Neural cell (in vitro differentiated cells): ENCODE results near the gene PLXNA2. TPM values are rescaled to one million over a fixed set of nuclear protein-coding genes. Genes with fewer than 3 reads are reported as not detected.

Source experiments
- H2AFZ ChIP-seq: fragments of 200-600, 300-800 bp; sonication (generic), shearing (Covaris generic); 2 replicates; pipeline ENCODE4 v1.6.0; 2014; ENCODE audit warnings: low read depth, mild to moderate bottlenecking, antibody characterized with exemption, low read length, moderate library complexity
- H3F3A ChIP-seq: fragments of 200-600 bp; shearing (Covaris generic); 2 replicates; pipeline ENCODE4 v1.6.1; 2016; ENCODE audit warnings: mild to moderate bottlenecking, moderate library complexity, mixed read lengths, antibody characterized with exemption, low read length; ENCODE audit not compliant: insufficient read depth, poor library complexity, severe bottlenecking
- H3K27ac ChIP-seq: fragments of 200-600, 300-800 bp; sonication (generic), shearing (Covaris generic); 2 replicates; pipeline ENCODE4 v1.5.1; 2014; ENCODE audit warnings: mild to moderate bottlenecking, low read length, moderate library complexity
- H3K27me3 ChIP-seq: fragments of 300-800, 200-600 bp; sonication (generic), shearing (Covaris generic); 2 replicates; pipeline ENCODE4 v1.6.0; 2014; ENCODE audit warnings: mild to moderate bottlenecking, low read depth, low read length, moderate library complexity; ENCODE audit not compliant: insufficient read depth
- H3K36me3 ChIP-seq: fragments of 300-800, 200-600 bp; sonication (generic), shearing (Covaris generic); 2 replicates; pipeline ENCODE4 v1.5.1; 2014; ENCODE audit warnings: mild to moderate bottlenecking, antibody characterized with exemption, low read length, moderate library complexity; ENCODE audit not compliant: insufficient read depth
- H3K4me2 ChIP-seq: fragments of 300-800, 200-600 bp; sonication (generic), shearing (Covaris generic); 2 replicates; pipeline ENCODE4 v1.6.0; 2014; ENCODE audit warnings: mild to moderate bottlenecking, low read length
- H3K4me3 ChIP-seq: fragments of 300-800, 200-600 bp; sonication (generic), shearing (Covaris generic); 2 replicates; pipeline ENCODE4 v1.5.1; 2014; ENCODE audit warnings: mild to moderate bottlenecking, low read length, moderate library complexity
- H3K79me2 ChIP-seq: fragments of 200-600 bp; shearing (Covaris generic); replicated peaks from 2 replicates; pipeline ENCODE4 v1.6.0; 2014; ENCODE audit warnings: mild to moderate bottlenecking, low read length, moderate library complexity; ENCODE audit not compliant: insufficient read depth
- H3K9ac ChIP-seq: fragments of 300-800, 200-600 bp; sonication (generic), shearing (Covaris generic); 2 replicates; pipeline ENCODE4 v1.6.1; 2016; ENCODE audit warnings: mild to moderate bottlenecking, low read length, mixed read lengths
- H3K9me2 ChIP-seq: fragments of 200-600 bp; shearing (Covaris generic); 2 replicates; pipeline ENCODE4 v1.6.1; 2016; ENCODE audit warnings: mild to moderate bottlenecking, low read length, mixed read lengths; ENCODE audit not compliant: insufficient read depth
- H3K9me3 ChIP-seq: fragments of 200-600, 300-800 bp; sonication (generic), shearing (Covaris generic); 2 replicates; pipeline ENCODE4 v1.6.1; 2016; ENCODE audit warnings: mild to moderate bottlenecking, mixed run types, low read length, moderate library complexity, mixed read lengths
- H4K20me1 ChIP-seq: fragments of 200-600 bp; shearing (Covaris generic); 2 replicates; pipeline ENCODE4 v1.6.1; 2016; ENCODE audit warnings: mild to moderate bottlenecking, mixed run types; ENCODE audit not compliant: insufficient read depth
- EP300 ChIP-seq: fragments of 450-650 bp; conservative IDR thresholded peaks from 2 replicates; pipeline ENCODE4 v1.6.1; 2014; ENCODE audit warnings: antibody characterized with exemption, mild to moderate bottlenecking, moderate library complexity; ENCODE audit not compliant: poor library complexity, severe bottlenecking
- EZH2 ChIP-seq: fragments of 200-600, 300-800 bp; shearing (Covaris generic), sonication (generic); IDR thresholded peaks from 2 replicates; pipeline ENCODE4 v1.6.1; 2014; ENCODE audit warnings: antibody characterized with exemption, low read length, borderline replicate concordance, mild to moderate bottlenecking; ENCODE audit not compliant: insufficient read depth, poor library complexity, severe bottlenecking
- MXI1 ChIP-seq: fragments of 450-650 bp; conservative IDR thresholded peaks from 2 replicates; pipeline ENCODE4 v1.6.1; 2014; ENCODE audit warnings: antibody characterized with exemption, mild to moderate bottlenecking; ENCODE audit not compliant: poor library complexity, severe bottlenecking
- POLR2AphosphoS5 ChIP-seq: IDR thresholded peaks from 2 replicates; pipeline ENCODE4 v1.6.1; 2012
- RAD21 ChIP-seq: fragments of 450-650 bp; conservative IDR thresholded peaks from 2 replicates; pipeline ENCODE4 v1.6.1; 2014; ENCODE audit warnings: antibody characterized with exemption, mild to moderate bottlenecking, moderate library complexity
- SMC3 ChIP-seq: fragments of 450-650 bp; conservative IDR thresholded peaks from 2 replicates; pipeline ENCODE4 v1.6.1; 2014; ENCODE audit warnings: antibody characterized with exemption, mild to moderate bottlenecking, moderate library complexity; ENCODE audit not compliant: poor library complexity
- TAF1 ChIP-seq: IDR thresholded peaks from 2 replicates; pipeline ENCODE4 v1.6.1; 2012; ENCODE audit warnings: low read depth
- polyA plus RNA-seq: library from polyadenylated mRNA; depleted of rRNA; stranded (reverse); fragments of >200 nt; gene quantifications from 2 replicates; pipeline ENCODE4 v1.2.3, GENCODE V29; 2014
- TF ChIP-seq, protein P1 (sequence below): fragments of 450-650 bp; IDR thresholded peaks from 2 replicates; pipeline ENCODE4 v1.5.1; 2014; ENCODE audit warnings: antibody characterized with exemption, mild to moderate bottlenecking, moderate library complexity; ENCODE audit not compliant: poor library complexity, severe bottlenecking
- TF ChIP-seq, protein P2 (sequence below): IDR thresholded peaks from 2 replicates; pipeline ENCODE4 v1.6.1; 2012; ENCODE audit warnings: borderline replicate concordance

Gene PLXNA2
- polyA plus RNA-seq, 1 donor from 2014 or later = 30.6 TPM

DNA sequence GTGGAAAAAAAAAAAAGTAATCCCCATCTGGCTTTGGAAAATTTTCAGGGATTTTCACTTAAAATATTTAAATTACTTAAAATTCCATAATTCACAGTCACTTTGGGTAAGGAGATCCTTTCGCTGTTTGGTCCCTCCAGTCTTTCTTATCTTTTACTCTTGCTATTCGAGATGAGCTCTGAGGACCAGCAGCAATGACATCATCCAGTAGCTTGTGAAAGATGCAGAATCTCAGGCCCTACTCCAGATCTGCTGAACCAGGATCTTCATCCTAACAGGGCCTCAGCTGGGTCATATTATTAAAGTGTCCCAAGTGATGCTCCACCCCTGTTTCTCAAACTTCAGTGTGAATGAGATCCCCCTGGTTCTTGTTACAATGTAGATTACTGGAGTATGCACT, 46.9 kb upstream of the PLXNA2 start:
- Histone ChIP-seq H3K4me2 (no peak overlapping the region), H3K4me3 (no peak overlapping the region), H3K9me3 (no peaks in the 10 kb centered on the region), H3F3A (no peaks in the 10 kb centered on the region), H3K9me2 (no peaks in the 10 kb centered on the region), H3K36me3 (no peaks in the 10 kb centered on the region), H3K9ac (no peak overlapping the region), H3K27me3 (no peaks in the 10 kb centered on the region), H2AFZ (no peak overlapping the region), H3K27ac (no peak overlapping the region), H3K79me2 (no peaks in the 10 kb centered on the region), H4K20me1 (no peaks in the 10 kb centered on the region)
- TF ChIP-seq POLR2AphosphoS5 (no peak), EZH2 (no peak), RAD21 (no peak), MXI1 (no peak), EP300 (no peak), SMC3 (no peak), TAF1 (no peak)
- TF ChIP-seq, protein P1, sequence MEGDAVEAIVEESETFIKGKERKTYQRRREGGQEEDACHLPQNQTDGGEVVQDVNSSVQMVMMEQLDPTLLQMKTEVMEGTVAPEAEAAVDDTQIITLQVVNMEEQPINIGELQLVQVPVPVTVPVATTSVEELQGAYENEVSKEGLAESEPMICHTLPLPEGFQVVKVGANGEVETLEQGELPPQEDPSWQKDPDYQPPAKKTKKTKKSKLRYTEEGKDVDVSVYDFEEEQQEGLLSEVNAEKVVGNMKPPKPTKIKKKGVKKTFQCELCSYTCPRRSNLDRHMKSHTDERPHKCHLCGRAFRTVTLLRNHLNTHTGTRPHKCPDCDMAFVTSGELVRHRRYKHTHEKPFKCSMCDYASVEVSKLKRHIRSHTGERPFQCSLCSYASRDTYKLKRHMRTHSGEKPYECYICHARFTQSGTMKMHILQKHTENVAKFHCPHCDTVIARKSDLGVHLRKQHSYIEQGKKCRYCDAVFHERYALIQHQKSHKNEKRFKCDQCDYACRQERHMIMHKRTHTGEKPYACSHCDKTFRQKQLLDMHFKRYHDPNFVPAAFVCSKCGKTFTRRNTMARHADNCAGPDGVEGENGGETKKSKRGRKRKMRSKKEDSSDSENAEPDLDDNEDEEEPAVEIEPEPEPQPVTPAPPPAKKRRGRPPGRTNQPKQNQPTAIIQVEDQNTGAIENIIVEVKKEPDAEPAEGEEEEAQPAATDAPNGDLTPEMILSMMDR = no peak
- TF ChIP-seq, protein P2, sequence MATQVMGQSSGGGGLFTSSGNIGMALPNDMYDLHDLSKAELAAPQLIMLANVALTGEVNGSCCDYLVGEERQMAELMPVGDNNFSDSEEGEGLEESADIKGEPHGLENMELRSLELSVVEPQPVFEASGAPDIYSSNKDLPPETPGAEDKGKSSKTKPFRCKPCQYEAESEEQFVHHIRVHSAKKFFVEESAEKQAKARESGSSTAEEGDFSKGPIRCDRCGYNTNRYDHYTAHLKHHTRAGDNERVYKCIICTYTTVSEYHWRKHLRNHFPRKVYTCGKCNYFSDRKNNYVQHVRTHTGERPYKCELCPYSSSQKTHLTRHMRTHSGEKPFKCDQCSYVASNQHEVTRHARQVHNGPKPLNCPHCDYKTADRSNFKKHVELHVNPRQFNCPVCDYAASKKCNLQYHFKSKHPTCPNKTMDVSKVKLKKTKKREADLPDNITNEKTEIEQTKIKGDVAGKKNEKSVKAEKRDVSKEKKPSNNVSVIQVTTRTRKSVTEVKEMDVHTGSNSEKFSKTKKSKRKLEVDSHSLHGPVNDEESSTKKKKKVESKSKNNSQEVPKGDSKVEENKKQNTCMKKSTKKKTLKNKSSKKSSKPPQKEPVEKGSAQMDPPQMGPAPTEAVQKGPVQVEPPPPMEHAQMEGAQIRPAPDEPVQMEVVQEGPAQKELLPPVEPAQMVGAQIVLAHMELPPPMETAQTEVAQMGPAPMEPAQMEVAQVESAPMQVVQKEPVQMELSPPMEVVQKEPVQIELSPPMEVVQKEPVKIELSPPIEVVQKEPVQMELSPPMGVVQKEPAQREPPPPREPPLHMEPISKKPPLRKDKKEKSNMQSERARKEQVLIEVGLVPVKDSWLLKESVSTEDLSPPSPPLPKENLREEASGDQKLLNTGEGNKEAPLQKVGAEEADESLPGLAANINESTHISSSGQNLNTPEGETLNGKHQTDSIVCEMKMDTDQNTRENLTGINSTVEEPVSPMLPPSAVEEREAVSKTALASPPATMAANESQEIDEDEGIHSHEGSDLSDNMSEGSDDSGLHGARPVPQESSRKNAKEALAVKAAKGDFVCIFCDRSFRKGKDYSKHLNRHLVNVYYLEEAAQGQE = no peak

DNA sequence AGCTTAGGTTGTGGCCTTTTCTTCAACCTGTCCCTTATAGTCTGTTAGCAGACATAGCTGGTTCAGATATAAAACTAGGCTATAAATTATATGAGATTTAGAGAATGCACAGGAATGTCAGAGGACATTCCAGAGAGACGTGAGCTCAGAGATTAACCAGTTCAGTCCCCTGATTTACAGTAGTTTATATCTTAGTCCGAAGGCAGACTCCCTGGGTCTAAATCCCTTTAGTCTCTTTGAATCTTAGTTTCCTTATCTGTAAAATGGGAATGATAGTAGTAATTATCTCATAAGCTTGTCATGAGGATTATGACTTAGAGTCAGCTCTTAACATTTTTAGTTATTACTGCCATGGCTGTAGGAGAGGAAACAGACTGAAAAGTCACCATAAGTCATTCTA, 45.5 kb upstream of the PLXNA2 start:
- H3K36me3 ChIP-seq = no peaks in the 10 kb centered on the region
- no peak overlapping the region for H3K4me2 ChIP-seq
- no peaks in the 10 kb centered on the region for H3F3A ChIP-seq
- no peaks in the 10 kb centered on the region for H3K27me3 ChIP-seq
- H4K20me1 ChIP-seq = no peaks in the 10 kb centered on the region
- H3K9me2 ChIP-seq = no peaks in the 10 kb centered on the region
- TF ChIP-seq EP300 = no peak
- TF ChIP-seq MXI1 = no peak
- TF ChIP-seq EZH2 = no peak
- no peaks in the 10 kb centered on the region for H3K79me2 ChIP-seq
- no peaks in the 10 kb centered on the region for H3K9me3 ChIP-seq
- no peak overlapping the region for H3K27ac ChIP-seq
- H2AFZ ChIP-seq = no peak overlapping the region
- H3K4me3 ChIP-seq = no peak overlapping the region
- H3K9ac ChIP-seq = no peak overlapping the region

DNA sequence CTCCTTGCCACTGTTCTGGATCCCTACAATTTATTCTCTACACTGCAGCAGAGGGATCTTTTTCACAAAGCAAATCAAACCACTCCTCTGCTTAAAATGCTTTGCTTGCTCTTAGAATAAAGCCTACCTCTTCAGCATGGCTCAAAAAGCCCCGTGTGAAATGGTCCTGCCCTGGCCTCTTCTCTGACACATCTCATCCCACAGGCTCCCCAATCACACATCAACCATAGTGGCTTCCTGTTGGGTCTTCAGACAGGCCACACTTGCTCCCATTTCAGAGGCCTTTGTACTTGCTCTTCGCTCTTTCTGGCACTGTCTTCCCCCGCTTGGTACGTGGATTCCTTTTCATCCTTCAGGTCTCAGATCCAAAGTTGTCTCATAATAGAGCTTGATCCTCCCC, 44.3 kb upstream of the PLXNA2 start:
- H3K4me2 ChIP-seq = no peak overlapping the region
- no peak overlapping the region for H2AFZ ChIP-seq
- H3K9me3 ChIP-seq = no peaks in the 10 kb centered on the region
- H3K27ac ChIP-seq = no peak overlapping the region
- H3K9me2 ChIP-seq = no peaks in the 10 kb centered on the region
- no peak overlapping the region for H3K4me3 ChIP-seq
- TF ChIP-seq, protein P1 = no peak
- TF ChIP-seq RAD21 = no peak
- no peak for TF ChIP-seq EP300
- TF ChIP-seq SMC3 = no peak
- TF ChIP-seq MXI1 = no peak
- no peak for TF ChIP-seq POLR2AphosphoS5
- TF ChIP-seq TAF1 = no peak
- no peak for TF ChIP-seq EZH2
- TF ChIP-seq, protein P2 = no peak
- H3K79me2 ChIP-seq = no peaks in the 10 kb centered on the region
- H3F3A ChIP-seq = no peaks in the 10 kb centered on the region
- no peak overlapping the region for H3K9ac ChIP-seq
- H4K20me1 ChIP-seq = no peaks in the 10 kb centered on the region
- no peaks in the 10 kb centered on the region for H3K36me3 ChIP-seq
- no peaks in the 10 kb centered on the region for H3K27me3 ChIP-seq
